Heart right ventricle (tissue), 16 donors: Measurements from ENCODE around the gene OR10V1. TPM values are rescaled to one million over a fixed set of nuclear protein-coding genes. Genes with fewer than 3 reads are reported as not detected.
"Not testable (repeated sequence)": the region's sequence is repeated elsewhere in the genome, so short reads cannot be mapped to it uniquely, and the experiment has no call there.

Experiments
- ATAC-seq, 8 donors: fragments of 200-7000 bp; cut with Tn5 transposase; one replicate each; pipeline ENCODE4 v1.9.1; 2020; ENCODE audit warnings: mild to moderate bottlenecking in 8 of 8, moderate library complexity in 8 of 8, moderate number of reproducible peaks in 1 of 8
- DNase-seq, 2 donors: peaks; one replicate each; pipeline ENCODE4 v3.0.0-alpha.2; 2020
- H3K27ac ChIP-seq, 10 donors: fragments of 200-600 bp; sonication (generic) in 2 of 10; one replicate each; pipeline versions ENCODE4 v1.5.0 to v1.8.0; 2020 to 2022; ENCODE audit warnings: mild to moderate bottlenecking in 3 of 10
- H3K27me3 ChIP-seq, 7 donors: fragments of 200-600 bp; one replicate each; pipeline ENCODE4 v1.8.0; 2021 to 2022; ENCODE audit warnings: mild to moderate bottlenecking in 2 of 7
- H3K36me3 ChIP-seq, 9 donors: fragments of 200-600 bp; sonication (generic) in 1 of 9; one replicate each; pipeline versions ENCODE4 v1.5.0 to v1.8.0; 2020 to 2022; ENCODE audit warnings: mild to moderate bottlenecking in 2 of 9
- H3K4me1 ChIP-seq, 9 donors: fragments of 200-600 bp; sonication (generic) in 1 of 9; one replicate each; pipeline versions ENCODE4 v1.5.0 to v1.8.0; 2020 to 2022; ENCODE audit warnings: mild to moderate bottlenecking in 4 of 9
- H3K4me3 ChIP-seq, 10 donors: fragments of 200-600 bp; sonication (generic) in 2 of 10; one replicate each; pipeline versions ENCODE4 v1.5.0 to v1.8.0; 2020 to 2022; ENCODE audit warnings: mild to moderate bottlenecking in 7 of 10, moderate library complexity in 2 of 10
- H3K9me3 ChIP-seq, 11 donors: fragments of 200-600 bp in 10 of 11; sonication (generic) in 2 of 11; one replicate each; pipeline versions ENCODE4 v1.5.0 to v1.8.0; 2013 to 2022; ENCODE audit warnings: mild to moderate bottlenecking in 2 of 11, control low read depth in 1 of 11, moderate library complexity in 1 of 11
- WGBS, 2 donors: extraction: QIAGEN DNeasy Blood & Tissue Kit; methylation state at CpG; one replicate each; pipeline ENCODE4 v1.1.7; 2013; ENCODE audit warnings: inconsistent platforms in 1 of 2; 5-methylcytosine and 5-hydroxymethylcytosine counted together
- intact Hi-C, 10 donors: fragments of 100-400 bp; cut with DNase I; formaldehyde crosslinking; loops; one replicate each; pipeline versions ENCODE4 v1.11.1 to v1.14.2; 2022
- polyA plus RNA-seq, 2 donors: library from polyadenylated mRNA; stranded (reverse); fragments of 200-250 nt; gene quantifications; one replicate each; pipeline ENCODE4 v1.2.3, GENCODE V29; 2013
- total RNA-seq, 10 donors: library from RNA; stranded (reverse); fragmentation: NEBNext Ultra II Directional in 3 of 10; extraction: Animal tissue kit (Norgen Biotek cat#: 25700) in 3 of 10; gene quantifications; one replicate each; pipeline versions ENCODE4 v1.2.1 to v1.2.4, GENCODE V29; 2021 to 2023
- TF ChIP-seq, protein P1 (sequence below), 9 donors: fragments of 200-600 bp; sonication (generic) in 2 of 9; IDR thresholded peaks; one replicate each; pipeline versions ENCODE4 v1.5.0 to v1.8.0; 2021 to 2022; ENCODE audit warnings: antibody characterized with exemption in 9 of 9, mild to moderate bottlenecking in 5 of 9, moderate library complexity in 1 of 9
- donor health status: Arrhythmogenic right ventricular cardiomyopathy.
- donor health status: ischemic (EF 13 %, LVEDD 7.1; RV severe dilation, severe dysfunction).
- donor health status: healthy with polysubstance abuse.
- donor health status: DM: no; HTN: yes; CAD: no.
- donor health status: DM: no; HTN: no; CAD: no.
- donor health status: ischemic (EF 25% LVEDD 6.9; RV normal size, moderate dysfunction).
- donor health status: ischemic (EF 25% LVEDD 5.7; RV mildly dilated, moderate dysfunction).
- donor health status: healthy.
- donor health status: DM: yes; HTN: yes; CAD: no.
- donor health status: Ischemic cardiomyopathy.
- donor health status: ischemic (EF 35%, LVEDD 5.7; RV mildly dilated, moderate dysfunction).
- donor health status: nonischemic (EF 11% LVEDD 7.7; RV severe dilation, severe dysfunction).
- donor health status: DM: yes; HTN: yes; CAD: no.
- donor health status: PGD.
- donor health status: ischemic (EF 29% LVEDD 5.4; RV normal size, mild dysfunction).
- donor health status: nonischemic (EF 23%, LVEDD 6.1; RV moderate dilation, normal function).

OR10V1 gene
- total and polyA plus RNA-seq, 12 donors: not detected

GRCh38 chr11:59689015-59689414 lies 24.6 kb downstream of the OR10V1 start:
- DNase-seq: no peak
- 74 to 80% methylated on average over 3 of the region's 3 CpGs for WGBS, 2 donors
- peaks cover 0 to 11% (median 3%) of the 10 kb centered on the region in 7 donors for H3K27me3 ChIP-seq
- TF ChIP-seq, protein P1, sequence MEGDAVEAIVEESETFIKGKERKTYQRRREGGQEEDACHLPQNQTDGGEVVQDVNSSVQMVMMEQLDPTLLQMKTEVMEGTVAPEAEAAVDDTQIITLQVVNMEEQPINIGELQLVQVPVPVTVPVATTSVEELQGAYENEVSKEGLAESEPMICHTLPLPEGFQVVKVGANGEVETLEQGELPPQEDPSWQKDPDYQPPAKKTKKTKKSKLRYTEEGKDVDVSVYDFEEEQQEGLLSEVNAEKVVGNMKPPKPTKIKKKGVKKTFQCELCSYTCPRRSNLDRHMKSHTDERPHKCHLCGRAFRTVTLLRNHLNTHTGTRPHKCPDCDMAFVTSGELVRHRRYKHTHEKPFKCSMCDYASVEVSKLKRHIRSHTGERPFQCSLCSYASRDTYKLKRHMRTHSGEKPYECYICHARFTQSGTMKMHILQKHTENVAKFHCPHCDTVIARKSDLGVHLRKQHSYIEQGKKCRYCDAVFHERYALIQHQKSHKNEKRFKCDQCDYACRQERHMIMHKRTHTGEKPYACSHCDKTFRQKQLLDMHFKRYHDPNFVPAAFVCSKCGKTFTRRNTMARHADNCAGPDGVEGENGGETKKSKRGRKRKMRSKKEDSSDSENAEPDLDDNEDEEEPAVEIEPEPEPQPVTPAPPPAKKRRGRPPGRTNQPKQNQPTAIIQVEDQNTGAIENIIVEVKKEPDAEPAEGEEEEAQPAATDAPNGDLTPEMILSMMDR (IDR thresholded peaks at IDR 0.05): no peak
- ATAC-seq: no peak
- intact Hi-C loops: loop anchor here in 1 of 10 donors (10.0 kb wide), 1 partner anchor 154 kb away; no protein-coding TSS in a partner anchor
- H3K4me1 ChIP-seq: no peaks in the 10 kb centered on the region
- peaks cover 0 to 40% (median 12%) of the 10 kb centered on the region in 11 donors for H3K9me3 ChIP-seq
- H3K27ac ChIP-seq: no peak overlapping the region
- peaks cover 0 to 5% (median 0%) of the 10 kb centered on the region in 9 donors for H3K36me3 ChIP-seq
- no peak overlapping the region for H3K4me3 ChIP-seq

DNA sequence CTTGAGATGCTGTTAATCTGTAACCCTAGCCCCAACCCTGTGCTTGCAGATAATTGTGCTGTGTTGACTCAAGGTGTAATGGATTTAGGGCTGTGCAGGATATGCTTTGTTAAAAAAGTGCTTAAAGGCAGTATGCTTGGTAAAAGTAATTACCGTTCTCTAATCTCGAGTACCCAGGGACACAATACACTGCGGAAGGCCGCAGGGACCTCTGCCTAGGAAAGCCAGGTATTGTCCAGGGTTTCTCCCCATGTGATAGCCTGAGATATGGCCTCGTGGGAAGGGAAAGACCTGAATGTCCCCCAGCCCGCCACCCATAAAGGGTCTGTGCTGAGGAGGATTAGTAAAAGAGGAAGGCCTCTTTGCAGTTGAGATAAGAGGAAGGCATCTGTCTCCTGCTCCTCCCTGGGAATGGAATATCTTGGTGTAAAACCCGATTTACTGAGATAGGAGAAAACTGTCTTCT lies 32.4 kb downstream of the OR10V1 start:
- 51 to 69% methylated on average over 7 of the region's 7 CpGs for WGBS, 2 donors
- peaks cover 0 to 12% (median 0%) of the 10 kb centered on the region in 11 donors for H3K9me3 ChIP-seq
- not testable (repeated sequence) for H3K4me1 ChIP-seq, DNase-seq, H3K27ac ChIP-seq, H3K36me3 ChIP-seq, ATAC-seq, H3K4me3 ChIP-seq
- H3K27me3 ChIP-seq: peaks cover 0 to 11% (median 8%) of the 10 kb centered on the region in 7 donors
- intact Hi-C loops: loop anchor here in 7 of 10 donors (2.0 to 10.0 kb wide), 3 partner anchors 144 to 146 kb away; no protein-coding TSS in a partner anchor

DNA sequence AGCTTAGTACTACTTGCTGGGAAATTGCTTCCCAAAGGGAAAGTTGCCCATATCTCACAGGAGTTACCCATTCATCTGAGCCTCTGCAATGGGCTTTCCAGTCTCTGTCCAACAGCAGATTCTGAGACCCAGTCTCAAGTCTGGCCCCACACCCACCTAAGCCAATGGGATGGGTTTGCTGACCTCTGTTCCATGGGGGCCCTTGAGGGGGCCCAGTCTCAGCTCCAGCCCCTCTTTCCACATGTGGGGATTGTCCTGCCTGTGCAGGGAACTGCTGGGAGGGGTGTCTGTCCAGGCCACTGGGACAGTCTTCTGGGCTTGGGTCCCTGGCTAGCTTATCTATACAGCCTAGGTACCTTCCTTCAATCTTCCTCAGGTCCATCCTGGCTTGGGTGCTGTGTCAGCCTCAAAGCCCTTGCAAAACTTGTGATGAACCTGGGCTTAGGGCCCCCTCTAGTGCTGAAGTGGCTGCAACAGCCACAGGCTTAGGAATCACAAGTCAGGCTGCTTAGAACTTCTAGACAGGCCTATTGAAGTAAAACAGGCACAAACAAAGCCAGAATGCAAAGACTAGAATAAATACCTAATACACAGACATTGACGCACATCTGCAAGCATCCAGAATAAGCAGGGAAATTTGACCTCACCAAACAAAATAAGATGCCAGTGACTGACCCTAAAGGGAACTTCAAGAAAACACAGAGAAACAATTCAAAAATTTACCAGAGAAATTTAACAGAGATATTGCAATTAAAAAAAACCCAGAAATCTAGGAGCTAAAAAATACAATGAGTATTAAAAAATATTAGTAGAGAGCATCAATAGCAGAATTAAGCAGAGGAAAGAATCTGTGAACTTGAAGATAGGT lies 33.1 kb downstream of the OR10V1 start:
- peaks cover 0 to 10% (median under 1%) of the 10 kb centered on the region in 7 donors for H3K27me3 ChIP-seq
- 43 to 62% methylated on average over 1 of the region's 1 CpG for WGBS, 2 donors
- H3K4me3 ChIP-seq: no peak overlapping the region
- intact Hi-C loops: loop anchor here in 8 of 10 donors (1.0 to 10.0 kb wide), 4 partner anchors 143 to 146 kb away; no protein-coding TSS in a partner anchor
- no peaks in the 10 kb centered on the region for H3K4me1 ChIP-seq
- ATAC-seq: peak; percentile 65 to 95 (median 81)
- TF ChIP-seq, protein P1 (IDR thresholded peaks at IDR 0.05): peak; percentile 33 to 76 (median 67)
- peaks cover 0 to 5% (median 0%) of the 10 kb centered on the region in 9 donors for H3K36me3 ChIP-seq
- DNase-seq: peak; percentile 28 to 42
- no peak overlapping the region for H3K27ac ChIP-seq
- peaks cover 0 to 12% (median 0%) of the 10 kb centered on the region in 11 donors for H3K9me3 ChIP-seq

DNA sequence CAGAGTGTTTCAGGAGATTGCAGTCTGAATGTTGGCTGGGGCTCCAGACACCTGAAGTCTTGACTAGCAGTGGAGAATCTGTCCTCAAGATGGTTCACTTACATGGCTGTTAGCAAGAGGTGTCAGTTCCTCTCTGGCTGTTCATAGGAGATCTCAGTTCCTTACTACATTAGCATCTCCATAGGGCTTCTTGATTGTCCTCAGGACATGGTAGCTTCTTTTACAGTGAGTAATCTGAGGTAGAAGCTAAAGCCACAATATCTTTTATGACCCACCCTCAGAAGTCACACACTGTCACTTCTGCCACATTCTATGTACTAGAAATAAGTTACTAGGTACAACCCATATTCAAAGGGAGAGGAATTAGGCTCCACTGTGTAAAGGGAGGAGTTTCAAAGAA lies 34.3 kb downstream of the OR10V1 start:
- Histone ChIP-seq H3K4me3 (no peak overlapping the region), H3K36me3 (no peaks in the 10 kb centered on the region), H3K4me1 (no peaks in the 10 kb centered on the region), H3K27ac (no peak overlapping the region), H3K9me3 (peaks cover 0 to 1% (median 0%) of the 10 kb centered on the region in 11 donors), H3K27me3 (peaks cover 0 to 6% (median 0%) of the 10 kb centered on the region in 7 donors)
- intact Hi-C loops: loop anchor here in 3 of 10 donors (5.0 to 10.0 kb wide), 3 partner anchors 135 to 505 kb away; partner anchors contain the start of gene DTX4 (in 1 of the 3)
- DNase-seq (no peak), ATAC-seq (no peak)
- TF ChIP-seq, protein P1 (IDR thresholded peaks at IDR 0.05): no peak
